DMS114 treated with DMSO at 0.1 percent for 48 hours (cell line): Measurements from ENCODE around the gene CDK5RAP2.

ENCODE experiments used
- DNase-seq: peaks from one replicate; lab custom pipeline; 2025; ENCODE audit not compliant: unreplicated experiment; lab: John Stamatoyannopoulos, UW

CDK5RAP2 gene

DNA sequence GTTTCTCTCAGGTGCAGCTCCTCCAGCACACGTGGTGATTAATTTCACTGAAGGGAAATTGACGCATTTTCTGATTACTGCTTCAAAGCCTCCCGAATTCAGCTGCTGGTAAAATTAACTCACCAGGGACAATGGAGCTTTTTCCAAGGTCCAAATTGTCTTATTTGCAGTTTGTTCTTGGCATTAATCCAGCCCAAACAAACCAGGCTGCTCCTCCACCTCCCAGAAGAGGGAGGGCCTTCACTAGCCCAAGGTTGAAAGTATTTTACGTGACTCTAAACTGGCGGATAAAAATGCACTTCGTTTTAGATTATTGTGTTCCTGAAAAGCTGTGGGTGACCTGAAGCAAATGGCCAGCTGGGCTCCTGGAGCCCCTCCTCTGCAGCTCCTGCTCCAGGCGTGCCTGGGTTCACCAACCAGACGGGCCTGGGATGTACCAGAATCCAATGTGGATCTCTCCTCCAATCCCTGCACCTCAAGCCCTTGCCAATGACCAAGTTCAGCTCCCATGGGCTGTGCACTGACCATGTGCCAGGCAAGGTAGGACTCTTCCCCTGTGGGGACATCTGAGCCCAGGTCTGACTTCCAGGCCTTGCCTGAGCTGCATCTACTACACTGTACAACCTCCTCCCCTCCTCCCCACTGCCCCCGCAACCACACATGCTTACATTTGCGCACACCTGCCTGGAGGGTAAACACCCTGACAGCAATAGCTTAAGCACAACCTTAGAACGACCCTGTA, 193.4 kb downstream of the CDK5RAP2 start:
- DNase-seq = no peak

- no peak for DNase-seq
Measured at GRCh38 chr9:120385606-120386389, 194.2 kb downstream of the CDK5RAP2 start.

- no peak for DNase-seq
Measured at GRCh38 chr9:120384925-120385272, 195.1 kb downstream of the CDK5RAP2 start.

DNA sequence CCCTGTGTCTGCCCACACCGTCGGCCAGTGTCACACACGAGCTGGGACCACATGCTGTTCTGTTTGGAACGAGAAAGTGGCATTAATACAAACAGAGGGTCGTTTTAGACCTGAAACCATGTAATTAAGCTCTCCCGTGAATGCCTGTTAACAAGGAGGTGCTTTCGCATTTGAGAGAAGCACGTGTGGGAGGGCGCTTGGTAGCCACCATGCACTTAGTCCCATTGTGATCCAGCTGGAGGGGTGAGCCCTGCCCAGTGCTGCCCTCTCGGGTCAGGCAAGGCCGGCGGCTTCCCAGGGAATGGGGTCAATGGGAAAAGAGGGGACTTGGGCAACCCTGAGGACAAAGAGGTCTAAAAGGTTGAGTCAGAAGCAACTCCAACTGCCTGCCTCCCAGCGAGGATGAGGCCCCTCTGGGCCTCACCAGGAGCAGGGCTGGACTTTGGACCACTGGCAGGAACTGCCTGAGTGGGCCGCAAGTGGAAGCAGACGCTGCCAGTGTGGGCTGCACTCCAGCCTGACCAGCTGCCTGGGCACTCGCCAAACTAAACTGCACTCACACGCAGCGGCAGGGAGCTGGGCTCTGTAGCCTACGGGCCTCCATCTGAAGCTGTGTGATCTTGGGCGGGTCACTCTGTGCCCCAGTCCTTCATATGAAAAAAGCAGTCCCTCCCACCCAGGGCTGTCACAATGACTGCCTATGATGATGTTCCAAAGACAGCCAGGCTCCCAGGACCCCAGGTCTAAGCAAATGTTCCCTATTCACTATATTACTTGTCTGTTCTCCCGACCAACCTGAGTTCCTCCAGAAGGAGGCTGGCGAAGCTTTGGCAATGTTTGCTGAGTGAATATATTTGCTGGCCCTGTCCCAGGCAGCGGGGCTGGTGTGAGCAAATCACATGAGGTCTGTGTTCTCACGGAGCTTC, 195.7 kb downstream of the CDK5RAP2 start:
- DNase-seq = no peak

DNA sequence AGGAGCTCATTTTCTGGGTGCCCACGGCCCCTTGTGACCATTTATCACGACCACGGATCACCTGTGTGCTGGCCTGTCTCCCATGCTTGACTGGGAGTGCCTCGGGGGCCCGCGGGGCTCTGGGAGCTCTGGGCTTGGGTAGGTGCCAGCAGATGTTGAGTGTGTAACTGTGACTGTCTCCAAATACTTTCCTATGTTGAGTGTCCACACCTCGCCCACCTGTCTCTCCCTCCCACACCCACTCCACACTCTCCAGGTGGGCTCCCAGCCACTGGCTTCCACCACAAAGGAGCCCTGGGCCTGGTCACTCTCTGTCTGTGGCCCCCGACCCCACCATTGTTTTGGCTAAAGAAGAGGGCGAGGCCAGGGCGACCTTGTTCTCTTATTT, 196.4 kb downstream of the CDK5RAP2 start:
- no peak for DNase-seq

GRCh38 chr9:120382453-120382852, 197.5 kb downstream of the CDK5RAP2 start:
- no peak for DNase-seq

DNA sequence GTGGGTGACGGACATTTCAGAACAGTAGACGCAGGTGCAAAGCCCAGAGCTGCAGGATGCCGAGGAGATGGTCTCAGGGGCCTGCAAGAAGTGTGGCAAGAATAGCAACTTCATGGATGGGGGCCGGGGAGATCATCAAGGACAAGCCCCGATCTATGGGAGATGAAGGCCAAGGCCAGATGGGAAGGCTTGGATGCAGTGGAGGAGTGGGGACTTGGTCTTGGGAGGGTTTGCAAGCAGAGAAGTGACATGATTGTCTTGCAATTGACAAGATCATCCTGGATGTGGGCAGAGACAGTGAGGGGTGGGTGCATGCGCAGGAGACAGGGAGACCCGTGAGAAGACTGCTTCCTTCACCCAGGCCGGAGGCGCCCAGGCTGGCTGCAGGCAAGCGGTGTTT, 198.1 kb downstream of the CDK5RAP2 start:
- no peak for DNase-seq

DNA sequence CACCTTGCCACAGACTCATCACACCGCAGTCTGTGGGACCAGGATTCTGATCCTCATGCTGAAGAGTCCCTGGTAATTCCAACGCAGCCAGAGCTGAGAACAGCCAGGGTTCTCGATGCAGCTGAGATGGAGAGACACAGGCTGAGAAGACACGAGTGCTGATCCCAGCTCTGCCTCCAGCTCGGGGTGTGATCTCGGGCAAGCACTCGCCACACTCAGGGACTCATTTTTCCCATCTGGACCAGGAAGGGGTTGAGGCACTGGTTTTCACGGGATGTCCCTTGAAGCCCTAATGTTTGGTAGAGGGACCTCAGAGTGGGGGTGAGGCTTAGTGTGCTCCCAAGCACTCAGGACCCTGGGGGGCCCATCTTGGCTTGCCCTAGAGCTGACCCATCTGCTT, 200.4 kb downstream of the CDK5RAP2 start:
- no peak for DNase-seq

GRCh38 chr9:120378680-120379079, 201.3 kb downstream of the CDK5RAP2 start:
- no peak for DNase-seq

- DNase-seq = no peak
Measured at GRCh38 chr9:120377268-120378159, 202.5 kb downstream of the CDK5RAP2 start.

GRCh38 chr9:120376101-120376500, 203.9 kb downstream of the CDK5RAP2 start:
- DNase-seq = no peak

DNA sequence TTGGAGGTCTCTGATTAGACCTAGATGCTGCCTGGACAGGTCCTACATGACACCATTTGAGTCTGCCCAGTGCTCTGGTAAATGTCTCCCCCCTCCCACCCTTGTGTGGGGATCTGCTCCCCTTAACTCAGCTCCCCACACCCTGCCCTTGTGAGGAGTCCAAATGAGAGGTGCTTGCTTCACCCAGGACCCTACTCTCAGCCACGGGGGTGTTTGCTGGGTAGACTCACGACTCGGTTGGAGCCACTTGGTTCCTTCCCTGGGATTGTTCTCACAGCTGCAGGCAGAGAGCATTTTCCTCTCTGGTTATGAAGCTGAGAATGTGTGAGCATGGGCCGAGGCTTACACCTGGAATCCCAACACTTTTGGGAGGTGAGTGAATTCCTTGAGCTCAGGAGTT, 204.7 kb downstream of the CDK5RAP2 start:
- no peak for DNase-seq

DNA sequence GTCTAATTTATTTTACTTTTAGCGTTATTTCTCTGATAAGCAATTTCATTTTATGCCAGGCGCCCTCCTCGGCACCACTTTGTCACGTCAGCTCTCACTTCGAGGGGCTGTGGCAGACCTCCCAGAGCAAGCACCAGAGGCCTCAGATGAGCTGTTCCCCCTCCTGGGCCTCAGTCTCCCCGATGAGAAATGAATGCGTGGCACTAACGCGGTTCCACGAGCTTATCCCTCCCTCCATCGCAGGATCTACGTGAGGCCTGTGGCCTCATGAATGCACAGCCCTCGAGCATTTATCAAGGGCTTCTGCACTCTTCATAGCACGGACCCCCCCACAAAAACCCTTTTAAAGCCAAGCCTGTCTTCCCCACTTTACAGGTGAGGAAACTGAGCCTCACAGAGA, 205.2 kb downstream of the CDK5RAP2 start:
- DNase-seq = no peak

- no peak for DNase-seq
Measured at GRCh38 chr9:120374239-120374638, 205.7 kb downstream of the CDK5RAP2 start.

DNA sequence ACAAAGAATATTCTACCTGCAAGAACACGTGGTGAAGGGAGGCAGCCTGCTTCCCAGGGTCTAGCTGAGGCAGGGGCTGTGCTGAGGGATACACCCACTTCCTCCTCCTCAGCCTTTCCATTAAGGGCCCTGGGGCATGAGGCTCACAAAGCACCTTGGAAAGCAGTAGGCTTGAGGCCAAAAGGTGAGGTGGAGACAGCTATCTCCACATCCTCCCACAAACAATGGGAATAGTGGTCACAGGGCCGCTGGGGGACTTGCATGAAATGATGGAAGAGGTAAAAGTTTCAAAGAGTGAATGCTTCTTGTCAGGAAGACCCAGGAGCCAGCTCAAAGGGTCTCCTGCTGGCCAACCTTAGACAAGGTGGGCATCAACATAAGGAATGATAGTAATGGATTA, 207.9 kb downstream of the CDK5RAP2 start:
- no peak for DNase-seq

GRCh38 chr9:120369608-120370220, 210.3 kb downstream of the CDK5RAP2 start:
- DNase-seq = no peak

DNA sequence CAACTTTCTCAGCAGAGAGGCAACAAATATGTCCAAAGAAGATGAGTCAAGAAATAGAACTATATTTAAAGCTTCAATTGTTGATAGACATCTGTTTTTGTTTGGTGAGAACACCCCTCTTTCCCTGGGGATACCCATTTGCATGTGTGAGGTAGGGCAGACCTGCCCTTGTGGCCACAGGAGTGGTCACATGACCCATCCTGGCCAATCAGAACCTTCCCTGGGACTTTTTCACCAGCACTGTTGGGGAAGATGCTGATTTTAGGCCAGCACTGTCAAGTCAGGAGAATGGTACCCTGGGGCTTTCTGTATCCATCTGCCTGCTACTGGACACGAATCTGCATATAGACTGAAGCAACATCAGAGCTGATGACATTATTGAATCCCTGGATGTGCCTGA, 211.2 kb downstream of the CDK5RAP2 start:
- no peak for DNase-seq

- DNase-seq = no peak
Measured at GRCh38 chr9:120366644-120367019, 213.3 kb downstream of the CDK5RAP2 start.

DNA sequence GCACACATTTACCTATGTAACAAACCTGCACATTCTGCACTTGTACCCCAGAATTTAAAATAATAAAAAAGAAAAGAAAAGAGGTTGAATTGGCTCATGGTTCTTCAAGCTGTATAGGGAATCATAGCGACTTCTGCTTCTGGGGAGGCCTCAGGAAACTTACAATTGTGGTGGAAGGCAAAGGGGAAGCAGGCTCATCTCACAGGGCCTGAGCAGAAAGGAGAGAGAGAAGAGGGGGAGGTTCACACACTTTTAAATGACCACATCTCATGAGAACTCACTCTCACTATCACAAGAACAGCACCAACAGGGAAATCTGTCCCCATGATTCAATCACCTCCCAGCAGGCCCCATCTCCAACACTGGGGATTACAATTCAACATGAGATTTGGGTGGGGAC, 214.6 kb downstream of the CDK5RAP2 start:
- DNase-seq = no peak

DNA sequence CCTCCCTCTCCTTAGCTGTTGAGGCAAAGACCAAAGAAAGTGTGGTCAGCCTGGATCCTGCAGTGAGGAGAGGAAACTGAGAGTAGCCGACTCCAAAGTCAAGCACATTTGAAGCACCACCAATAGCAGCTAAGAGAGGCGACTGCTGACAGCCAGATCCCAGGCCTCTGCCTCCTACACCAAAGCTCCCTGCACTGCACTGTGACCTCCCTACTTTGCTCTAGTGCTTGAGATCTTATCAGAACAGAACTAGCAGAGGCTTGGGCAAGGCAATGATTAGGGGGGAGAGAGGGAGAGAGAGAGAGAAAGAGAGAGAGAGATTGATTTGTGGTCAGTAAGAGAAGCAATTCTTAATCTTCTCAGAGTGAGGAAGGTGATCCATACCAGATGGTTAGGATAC, 216.3 kb downstream of the CDK5RAP2 start:
- no peak for DNase-seq
